Cardiac septum (tissue), 1 donor: Measurements from ENCODE around the gene CHIT1. TPM values are rescaled to one million over a fixed set of nuclear protein-coding genes. Genes with fewer than 3 reads are reported as not detected.

Experiments used
- DNase-seq: peaks from one replicate; pipeline ENCODE4 v3.0.0-alpha.2; 2020; ENCODE audit warnings: low spot score
- intact Hi-C: fragments of 100-400 bp; cut with DNase I; formaldehyde crosslinking; loops from one replicate; pipeline ENCODE4 v1.14.0; 2022
- total RNA-seq: library from RNA; stranded (reverse); fragmentation: NEBNext Ultra II Directional; extraction: Animal tissue kit (Norgen Biotek cat#: 25700); gene quantifications from one replicate; pipeline ENCODE4 v1.2.1, GENCODE V29; 2021
- donor health status: DM: no; HTN: no; CAD: no.

CHIT1 gene
- total RNA-seq, 1 donor from 2014 or later: not detected

- DNase-seq: no peak
- intact Hi-C loops: no loop called here
Observed at GRCh38 chr1:203168256-203168786, 61.2 kb downstream of the CHIT1 start.

GRCh38 chr1:203167913-203168200 lies 61.6 kb downstream of the CHIT1 start:
- intact Hi-C loops: no loop called here
- DNase-seq: no peak

GRCh38 chr1:203167026-203167912 lies 62.2 kb downstream of the CHIT1 start:
- intact Hi-C loops: no loop called here
- no peak for DNase-seq

GRCh38 chr1:203166192-203166940 lies 63.1 kb downstream of the CHIT1 start:
- intact Hi-C loops: no loop called here
- DNase-seq: no peak

Other genes starting within 250 kb of the CHIT1 start
- gene TMEM183A, start 222.3 kb downstream of the CHIT1 start, total RNA-seq: 27.7 TPM
- gene PPFIA4, start 203.2 kb downstream of the CHIT1 start, total RNA-seq: 46.7 TPM
- gene MYOG, start 143.7 kb downstream of the CHIT1 start, total RNA-seq: 0.16 TPM
- gene ADORA1, start 101.9 kb downstream of the CHIT1 start, total RNA-seq: 12.1 TPM
- not detected for gene MYBPH, start 53.8 kb downstream of the CHIT1 start, total RNA-seq
- 7.4 TPM for gene CHI3L1, start 43.0 kb downstream of the CHIT1 start, total RNA-seq
- gene BTG2, start 75.8 kb upstream of the CHIT1 start, total RNA-seq: 54.2 TPM
- 66.0 TPM for gene FMOD, start 121.4 kb upstream of the CHIT1 start, total RNA-seq
- gene PRELP, start 246.1 kb upstream of the CHIT1 start, total RNA-seq: 49.7 TPM